ENCODE data around the gene BBIP1.
A peak's percentile ranks its signal among the peaks of the same experiment; 100 is the strongest.
"Not testable (repeated sequence)": the region's sequence is repeated elsewhere in the genome, so short reads cannot be mapped to it uniquely, and the experiment has no call there.

Gene BBIP1

GRCh38 chr10:110919971-110920881 is 1.2 kb upstream of the BBIP1 start:
- no peak for DNase-seq (ENCODE audit: low read depth)

DNA sequence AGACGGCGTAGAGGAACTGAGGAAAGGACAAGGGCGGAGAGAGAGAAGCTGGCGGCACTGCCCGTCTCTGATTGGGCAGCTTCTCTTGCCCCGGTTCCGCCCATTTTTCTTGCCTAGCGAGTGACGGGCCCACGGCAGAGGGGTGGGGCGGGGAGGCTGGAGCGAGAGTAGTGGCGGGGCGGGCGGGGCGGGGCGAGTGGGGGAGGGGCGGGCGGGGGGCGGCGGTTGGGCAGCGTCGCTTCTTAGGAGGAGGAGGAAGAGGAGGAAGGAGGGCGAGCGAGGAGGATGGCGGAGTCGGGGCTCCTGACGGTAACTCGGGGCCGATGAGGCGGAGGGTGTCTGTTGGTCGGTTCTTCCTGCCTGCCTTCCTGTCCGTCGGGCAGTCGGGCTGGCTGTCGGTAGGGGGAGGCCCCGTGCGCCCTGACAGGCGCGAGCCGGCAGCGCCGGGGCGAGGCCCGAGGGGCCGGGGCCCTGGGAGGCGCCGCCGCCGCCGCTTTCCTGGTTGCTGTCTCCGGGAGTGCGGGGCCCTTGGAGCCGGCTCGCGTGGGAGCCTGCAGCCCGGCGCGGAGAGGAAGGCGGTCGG is 460 bp upstream of the BBIP1 start, which contains the start of gene SHOC2:
TSS of gene SHOC2 (plus strand) at position 256 of the 583 bp plus-strand sequence. CDS start 44,755 bp downstream, outside the sequence.
- peak; percentile 33 for DNase-seq (ENCODE audit: low read depth)

GRCh38 chr10:110918269-110918642 is 724 bp downstream of the BBIP1 start:
- DNase-seq (ENCODE audit: low read depth) = peak; percentile 91

GRCh38 chr10:110916554-110917346 is 2.2 kb downstream of the BBIP1 start:
- peak; percentile 92 for DNase-seq (ENCODE audit: low read depth)

- DNase-seq (ENCODE audit: low read depth) = not testable (repeated sequence)
These were observed 3.4 kb downstream of the BBIP1 start for GRCh38 chr10:110915600-110915999.

DNA sequence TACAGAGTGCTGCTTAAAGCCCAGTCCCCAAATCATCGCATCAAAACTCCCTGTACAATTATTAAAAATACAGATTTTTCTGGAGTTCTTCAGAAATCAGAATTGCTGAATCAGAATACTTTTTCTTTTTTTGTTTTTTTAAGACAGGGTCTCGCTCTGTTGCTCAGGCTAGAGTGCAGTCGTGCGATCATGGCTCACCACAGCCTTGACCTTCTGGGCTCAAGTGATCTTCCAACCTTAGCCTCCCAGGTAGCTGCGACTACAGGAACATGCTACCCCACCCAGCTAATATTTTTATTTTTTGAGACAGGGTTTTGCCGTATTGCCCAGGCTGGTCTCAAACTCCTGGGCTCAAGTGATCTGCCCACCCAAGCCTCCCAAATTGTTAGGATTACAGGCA is 3.9 kb downstream of the BBIP1 start:
- DNase-seq (ENCODE audit: low read depth) = no peak

DNA sequence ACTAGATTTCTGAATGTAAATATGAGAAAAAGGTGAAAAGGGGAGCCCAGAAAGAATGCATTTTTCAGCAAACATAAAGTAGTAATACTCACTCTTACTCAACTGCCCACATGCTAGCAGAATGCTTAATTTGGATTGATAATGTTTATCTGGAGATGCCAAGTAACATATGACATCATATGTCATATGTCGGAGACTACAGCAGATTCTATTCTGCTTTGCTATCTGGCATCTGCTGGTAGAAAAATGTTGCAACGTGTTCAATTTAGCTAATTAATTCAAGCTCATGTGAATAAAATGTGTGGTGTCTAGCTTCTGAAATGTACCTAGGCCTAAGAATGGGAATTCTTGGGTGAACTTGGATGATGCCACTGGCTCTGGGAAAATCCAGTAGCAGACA is 4.5 kb downstream of the BBIP1 start:
- DNase-seq (ENCODE audit: low read depth) = no peak

DNA sequence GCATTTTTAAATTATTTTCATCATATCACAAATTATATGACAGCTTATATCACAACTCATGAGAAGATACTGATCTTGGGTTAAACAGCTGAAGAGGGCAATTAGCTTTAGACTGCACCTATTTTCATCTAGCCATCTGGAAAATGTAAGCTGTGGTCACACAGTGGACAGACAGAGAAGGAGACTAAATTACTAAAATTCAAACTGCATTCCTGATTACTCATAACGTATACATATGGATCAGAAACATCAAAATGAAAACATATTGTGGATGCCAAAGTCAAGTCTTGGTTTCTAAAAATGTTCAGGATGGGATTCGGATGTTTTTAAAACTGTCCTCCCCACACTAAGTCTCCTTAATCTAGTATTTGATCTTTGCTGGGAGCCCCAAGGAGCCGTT is 6.6 kb downstream of the BBIP1 start:
- DNase-seq (ENCODE audit: low read depth) = no peak

DNA sequence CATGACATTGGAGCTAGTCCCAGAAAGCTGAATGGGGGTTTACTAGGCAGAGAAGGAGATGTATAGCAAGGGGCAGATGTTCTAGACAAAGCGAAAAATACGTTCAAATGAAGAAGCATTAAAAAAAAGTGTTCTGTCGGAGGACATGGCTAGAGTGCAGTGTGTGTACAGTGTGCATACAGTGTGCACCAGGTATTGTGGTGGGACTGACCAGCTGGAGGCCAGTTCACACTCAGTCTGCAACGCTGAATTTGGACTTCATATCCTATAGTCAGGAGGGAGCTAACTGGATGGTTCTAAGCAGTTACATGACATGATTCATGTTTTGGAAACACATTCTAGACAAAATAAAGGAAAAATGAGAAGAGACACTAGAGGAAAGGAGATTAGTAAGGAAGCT is 8.8 kb downstream of the BBIP1 start:
- DNase-seq (ENCODE audit: low read depth) = no peak

DNA sequence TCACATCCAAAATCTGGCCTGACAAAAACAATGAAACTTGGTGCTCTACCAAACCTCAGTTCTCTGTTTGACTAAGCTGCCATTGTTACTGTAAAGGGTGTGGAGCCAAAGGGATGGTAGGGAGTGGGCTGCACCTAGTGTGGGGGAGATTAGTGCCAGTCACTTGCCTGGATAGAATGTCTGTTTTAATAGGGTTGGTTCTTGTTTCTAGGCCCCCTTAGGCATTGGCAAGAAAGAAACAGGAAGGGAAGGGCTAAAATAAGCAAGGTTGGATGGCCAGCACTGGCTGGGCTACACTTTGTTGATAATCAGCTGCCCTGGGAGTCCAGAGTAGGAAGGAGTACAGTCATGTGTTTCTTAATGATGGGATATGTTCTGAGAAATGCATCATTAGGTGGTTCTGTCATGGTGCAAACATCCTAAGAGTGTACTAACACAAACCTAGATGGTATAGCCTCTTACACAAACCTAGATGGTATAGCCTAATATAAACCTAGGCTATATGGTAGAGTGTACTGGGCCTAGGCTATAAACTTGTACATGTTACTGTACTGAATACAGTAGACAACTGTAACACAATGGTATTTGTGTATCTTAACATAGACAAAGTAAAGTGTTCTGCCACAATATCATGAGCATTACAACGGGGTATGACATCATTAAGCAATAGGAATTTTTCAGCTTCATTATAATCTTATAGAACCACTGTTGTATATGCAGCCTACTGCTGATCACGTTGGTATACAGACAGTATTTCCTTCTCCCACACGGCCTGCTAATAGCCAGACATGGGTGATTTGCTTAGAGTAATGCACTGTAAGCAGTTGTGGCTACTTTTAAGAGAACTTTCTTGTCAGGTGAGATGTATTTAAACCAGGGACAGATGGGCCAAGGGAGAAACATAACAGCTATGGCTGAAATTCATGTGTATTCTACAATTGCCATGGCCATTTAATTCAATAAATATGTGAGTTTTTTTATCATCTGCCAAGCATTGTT is 15.4 kb downstream of the BBIP1 start:
- DNase-seq (ENCODE audit: low read depth) = no peak

GRCh38 chr10:110901954-110902819 is 16.8 kb downstream of the BBIP1 start:
- peak; percentile 46 for DNase-seq (ENCODE audit: low read depth)

DNA sequence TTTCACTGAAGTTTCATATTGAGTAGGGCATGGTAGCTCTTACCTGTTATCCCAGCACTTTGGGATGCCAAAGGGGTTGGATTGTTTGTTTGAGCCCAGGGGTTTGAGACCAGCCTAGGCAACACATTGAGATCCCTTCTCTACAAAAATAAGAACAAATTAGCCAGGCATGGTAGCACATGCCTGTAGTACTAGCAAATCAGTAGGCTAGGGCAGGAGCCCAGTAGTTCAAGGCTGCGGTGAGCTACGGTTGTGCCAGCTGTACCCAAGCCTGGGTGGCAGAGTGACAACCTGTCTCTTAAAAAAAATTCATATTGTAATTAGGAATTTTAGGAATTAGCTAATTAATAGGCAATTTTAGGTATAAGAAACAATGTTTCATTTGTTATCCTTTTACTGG is 18.0 kb downstream of the BBIP1 start:
- no peak for DNase-seq (ENCODE audit: low read depth)

DNA sequence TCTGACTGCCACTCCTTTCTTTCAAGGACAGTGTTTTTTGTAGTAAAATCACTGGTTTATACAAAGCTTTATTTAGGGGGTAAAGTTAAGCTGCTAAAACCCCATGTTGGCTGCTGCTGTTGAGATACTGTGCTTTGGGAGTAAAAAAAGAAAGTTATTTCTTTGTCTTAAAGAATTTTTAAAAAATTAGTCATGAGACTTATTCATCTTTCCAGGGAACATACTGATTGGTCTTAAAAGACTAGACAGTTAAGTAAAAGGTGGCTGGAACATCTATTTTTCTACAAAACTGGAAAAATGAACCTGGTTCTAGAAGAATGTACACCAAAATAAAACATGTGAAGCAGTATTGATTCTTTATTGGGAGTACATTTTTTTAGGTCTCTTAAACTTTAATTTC is 20.6 kb downstream of the BBIP1 start:
- no peak for DNase-seq (ENCODE audit: low read depth)

- DNase-seq (ENCODE audit: low read depth) = no peak
These were observed 21.8 kb downstream of the BBIP1 start for GRCh38 chr10:110897184-110897583.

- no peak for DNase-seq (ENCODE audit: low read depth)
These were observed 25.3 kb downstream of the BBIP1 start for GRCh38 chr10:110893559-110894179.

DNA sequence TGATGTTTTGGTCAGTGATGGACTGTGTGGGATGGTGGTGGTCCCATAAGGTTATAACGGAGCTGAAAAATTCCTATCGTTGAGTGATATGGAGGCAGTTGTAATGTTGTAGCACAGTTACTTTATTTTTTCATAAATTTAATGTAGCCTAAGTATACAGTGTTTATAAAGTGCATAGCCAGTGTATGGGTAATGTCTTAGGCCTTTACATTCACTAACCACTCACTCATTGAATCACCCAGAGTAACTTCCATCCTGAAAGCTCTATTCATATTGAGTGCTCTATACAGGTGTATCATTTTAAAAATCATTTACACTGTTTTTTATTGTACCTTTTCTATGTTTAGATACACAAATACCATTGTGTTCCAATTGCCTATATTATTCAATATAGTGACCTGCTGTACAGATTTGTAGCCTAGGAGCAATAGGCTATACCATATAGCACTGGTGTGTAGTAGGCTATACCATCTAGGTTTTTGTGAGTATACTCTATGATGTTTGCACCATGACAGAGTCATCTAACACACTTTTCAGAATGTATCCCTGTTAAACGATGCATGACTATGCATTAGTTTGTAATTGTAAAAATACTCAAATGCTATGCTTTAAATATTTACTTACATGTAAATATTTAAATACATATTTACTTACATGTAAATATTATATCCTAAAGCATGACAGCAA is 26.2 kb downstream of the BBIP1 start:
- no peak for DNase-seq (ENCODE audit: low read depth)

DNA sequence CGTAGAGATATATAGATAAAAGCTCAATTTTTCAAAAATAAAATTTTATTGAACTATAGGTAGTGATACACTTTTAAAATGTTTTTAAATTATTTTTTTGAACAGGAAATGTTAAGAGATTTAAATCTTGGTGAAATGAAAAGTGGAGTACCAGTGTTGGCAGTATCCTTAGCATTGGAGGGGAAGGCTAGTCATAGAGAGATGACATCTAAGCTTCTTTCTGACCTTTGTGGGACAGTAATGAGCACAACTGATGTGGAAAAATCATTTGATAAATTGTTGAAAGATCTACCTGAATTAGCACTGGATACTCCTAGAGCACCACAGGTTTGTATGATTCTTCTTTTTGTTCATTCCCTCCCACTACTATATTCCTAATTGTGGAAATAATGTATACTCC is 31.4 kb downstream of the BBIP1 start:
- no peak for DNase-seq (ENCODE audit: low read depth)

DNA sequence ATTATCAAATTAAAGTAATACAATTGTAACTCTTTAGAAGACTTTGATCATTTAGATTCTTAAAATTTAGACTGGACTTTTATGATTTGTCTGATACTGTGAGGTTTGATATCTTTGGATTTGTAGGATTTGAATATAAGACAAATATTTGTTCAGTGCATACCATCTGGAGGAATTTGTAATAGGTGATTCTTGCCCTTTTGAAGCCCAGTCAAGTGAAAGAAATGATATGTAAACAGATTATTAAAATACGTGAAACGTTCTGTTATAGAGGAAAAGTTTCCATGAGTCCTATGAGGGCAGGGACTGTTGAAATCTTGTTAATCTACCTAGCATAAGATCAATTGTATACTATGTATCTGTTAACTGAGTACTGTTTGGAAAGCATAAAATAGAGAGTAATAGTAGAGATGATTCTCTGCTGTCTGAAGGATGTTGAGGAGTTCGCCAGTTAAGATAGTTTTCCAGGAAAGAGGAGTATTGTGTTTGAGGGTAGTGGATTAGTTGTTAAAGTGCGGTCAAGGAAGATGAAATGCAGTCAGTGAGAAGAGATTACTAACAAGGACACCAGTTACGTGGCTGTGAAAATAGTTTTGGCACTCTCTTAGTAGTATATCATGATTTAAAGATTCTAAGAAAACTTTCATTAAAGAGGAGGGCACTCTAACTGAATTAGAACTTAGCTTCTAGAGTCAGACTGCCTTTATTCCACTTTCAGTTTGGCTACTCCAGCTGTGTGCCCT is 32.9 kb downstream of the BBIP1 start:
- DNase-seq (ENCODE audit: low read depth) = no peak

DNA sequence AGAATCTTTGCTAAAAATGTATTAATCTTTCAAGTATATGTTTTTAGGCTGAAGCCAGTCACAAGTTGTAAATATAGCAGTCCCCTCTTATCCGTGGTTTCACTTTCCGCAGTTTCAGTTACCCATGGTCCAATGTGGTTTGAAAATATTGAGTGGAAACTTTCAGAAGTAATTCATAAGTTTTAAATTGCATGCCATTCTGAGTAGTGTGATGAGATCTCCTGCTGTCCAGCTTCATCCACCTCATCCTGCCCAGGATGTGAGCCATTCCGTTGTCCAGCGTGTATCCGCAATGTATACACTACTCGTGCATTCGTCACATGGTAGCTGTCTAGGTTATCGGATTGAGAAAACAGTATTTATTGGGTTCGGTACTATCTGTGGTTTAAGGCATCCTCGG is 35.1 kb downstream of the BBIP1 start:
- no peak for DNase-seq (ENCODE audit: low read depth)

All from GM04504 (cell line).